HG03045 (cell line): ENCODE data around the gene KYAT1.
A peak's percentile ranks its signal among the peaks of the same experiment; 100 is the strongest.

Experiments used
- ATAC-seq: cut with Tn5 transposase; IDR thresholded peaks from one replicate; pipeline ENCODE4 v1.9.1; 2021; ENCODE audit warnings: mild to moderate bottlenecking, moderate library complexity; ENCODE audit not compliant: unreplicated experiment

The KYAT1 gene

GRCh38 chr9:128909859-128910258 lies 28.1 kb upstream of the KYAT1 start:
- ATAC-seq: no peak

- no peak for ATAC-seq
Measured at GRCh38 chr9:128908372-128908771, 26.6 kb upstream of the KYAT1 start.

DNA sequence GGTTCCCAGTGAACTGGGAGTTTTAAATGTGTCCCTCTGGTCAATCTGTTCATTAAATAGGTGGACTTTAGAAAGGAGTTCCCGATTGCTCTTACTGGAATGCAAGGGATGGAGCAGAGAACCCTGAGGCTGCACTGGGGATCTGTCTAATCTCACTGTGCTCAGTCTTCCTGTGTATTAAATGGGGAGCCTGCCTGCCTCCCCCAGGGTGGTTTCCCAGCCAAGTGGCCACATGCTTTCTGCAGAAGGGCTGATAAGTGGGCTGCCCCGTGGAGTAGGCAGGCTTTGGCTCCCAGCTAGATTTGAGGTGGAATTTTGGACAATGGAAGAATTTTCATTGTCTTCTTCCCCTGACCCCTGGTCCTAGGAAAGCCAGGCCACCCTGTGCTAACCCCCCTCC lies 25.0 kb upstream of the KYAT1 start:
- ATAC-seq: no peak

- ATAC-seq: no peak
Measured at GRCh38 chr9:128905964-128906363, 24.2 kb upstream of the KYAT1 start.

GRCh38 chr9:128903871-128904620 lies 22.3 kb upstream of the KYAT1 start:
- ATAC-seq: no peak

GRCh38 chr9:128903079-128903461 lies 21.3 kb upstream of the KYAT1 start:
- ATAC-seq: no peak

DNA sequence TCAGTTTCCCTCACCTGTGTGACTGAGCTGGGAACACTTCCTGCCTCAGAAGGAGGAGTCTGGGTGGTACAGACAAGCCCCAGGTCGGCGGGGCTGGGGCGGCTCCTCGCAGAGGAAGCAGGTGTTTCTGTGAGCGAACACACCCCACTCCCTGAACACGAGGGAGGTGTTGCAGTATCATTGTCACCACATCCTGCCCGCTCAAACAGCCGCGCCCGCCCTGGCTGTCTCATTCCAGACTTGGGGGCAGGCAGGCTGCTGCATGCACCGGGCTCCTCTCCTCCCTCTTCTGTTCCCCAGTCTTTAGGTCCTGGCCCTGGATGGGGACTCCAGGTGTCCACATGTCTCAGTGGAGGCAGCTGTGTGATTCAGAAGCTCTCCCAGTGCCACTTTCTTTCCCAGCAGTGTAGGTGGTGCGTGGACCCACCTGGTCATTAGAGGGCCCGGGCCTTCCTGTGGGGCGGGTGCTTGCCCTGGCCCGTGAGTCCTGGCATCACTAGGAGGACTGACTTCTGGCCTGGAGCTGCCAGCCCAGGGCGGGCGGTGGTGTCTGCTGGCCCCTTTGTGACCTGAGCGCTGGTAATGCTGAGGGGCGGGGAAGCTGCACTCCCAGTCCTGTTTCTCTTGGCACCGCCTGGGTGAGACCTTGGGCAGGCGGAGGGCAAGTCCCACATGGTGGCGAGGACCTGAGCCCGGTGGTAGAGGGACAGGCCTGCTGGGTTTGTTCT lies 20.8 kb upstream of the KYAT1 start:
- ATAC-seq: peak; percentile 64

DNA sequence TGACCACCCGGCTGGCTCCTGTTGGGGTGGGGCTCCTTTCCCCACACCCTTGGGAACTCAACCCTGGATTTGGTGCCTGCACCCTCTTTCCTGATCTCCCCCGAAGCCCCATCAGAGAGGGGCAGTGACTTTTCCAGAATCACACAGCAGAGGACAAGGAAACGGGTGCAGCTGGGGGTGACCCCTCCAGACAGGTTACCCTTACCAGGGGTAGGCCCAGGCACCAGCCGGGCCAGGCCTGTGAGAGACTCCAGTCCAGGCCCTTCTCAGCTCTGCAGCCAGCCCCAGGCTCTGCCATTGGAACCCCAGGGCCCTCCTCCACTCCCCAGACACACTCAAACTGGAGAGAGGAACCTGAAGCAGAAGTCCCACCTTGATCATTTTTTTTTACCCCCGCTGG lies 20.1 kb upstream of the KYAT1 start:
- ATAC-seq: no peak

DNA sequence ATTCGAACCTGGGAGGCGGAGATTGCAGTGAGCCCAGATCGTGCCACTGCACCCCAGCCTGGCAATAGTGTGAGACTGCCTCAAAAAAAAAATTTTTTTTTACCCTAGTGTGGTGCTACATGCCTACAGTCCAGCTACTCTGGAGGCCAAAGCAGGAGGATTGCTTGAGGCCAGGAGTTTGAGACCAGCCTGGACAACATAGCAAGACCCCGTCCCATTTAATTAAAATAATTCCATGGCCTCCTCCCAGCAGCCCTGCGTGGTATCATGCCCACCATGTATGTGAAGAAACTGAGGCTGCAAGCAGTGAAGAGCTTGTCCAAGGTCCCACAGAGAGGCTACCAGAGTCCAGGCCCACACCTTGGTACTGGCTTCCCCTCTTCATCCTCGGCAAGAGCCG lies 19.6 kb upstream of the KYAT1 start:
- ATAC-seq: no peak

GRCh38 chr9:128899566-128900322 lies 18.0 kb upstream of the KYAT1 start:
- no peak for ATAC-seq

GRCh38 chr9:128898845-128899565 lies 17.3 kb upstream of the KYAT1 start:
- ATAC-seq: no peak

DNA sequence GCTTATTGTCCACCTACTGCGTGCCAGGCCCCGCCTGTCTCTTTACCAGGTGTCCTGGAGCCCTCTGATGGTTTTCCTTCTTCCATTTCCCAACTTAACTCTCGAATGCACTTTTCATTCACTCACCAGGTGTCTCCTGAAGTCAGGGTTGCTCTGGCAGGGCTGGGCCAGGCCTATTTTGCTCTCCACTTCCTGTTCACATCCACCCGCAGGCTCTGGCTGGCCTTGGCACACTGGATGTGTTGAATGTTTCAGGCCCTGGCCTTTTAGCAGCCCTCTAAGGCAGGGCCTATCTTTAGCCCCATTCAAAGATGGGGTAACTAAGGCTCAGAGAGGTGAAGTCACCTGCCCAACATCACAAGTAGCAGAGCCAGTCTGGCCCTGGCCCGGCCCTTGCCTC lies 16.6 kb upstream of the KYAT1 start:
- ATAC-seq: no peak

DNA sequence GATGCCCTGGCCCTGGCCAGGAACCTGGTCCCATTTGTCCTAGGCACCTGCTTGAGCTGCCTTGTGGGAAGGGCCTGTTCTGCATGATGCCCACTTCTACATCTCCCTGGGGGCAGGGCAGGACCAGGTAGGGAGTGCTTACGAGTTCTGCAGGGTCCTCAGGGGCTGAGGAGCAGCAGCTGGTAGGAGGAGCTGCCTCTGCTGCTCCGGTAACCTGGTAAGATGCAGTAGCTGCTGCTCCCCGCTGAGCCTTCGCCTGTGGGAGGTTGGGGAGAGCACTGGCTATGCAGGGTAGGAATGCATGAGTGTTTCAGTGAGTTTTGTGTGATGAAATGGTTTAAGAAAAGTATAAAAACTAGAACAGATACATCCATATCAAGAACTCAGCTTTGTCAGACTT lies 13.8 kb upstream of the KYAT1 start:
- no peak for ATAC-seq

DNA sequence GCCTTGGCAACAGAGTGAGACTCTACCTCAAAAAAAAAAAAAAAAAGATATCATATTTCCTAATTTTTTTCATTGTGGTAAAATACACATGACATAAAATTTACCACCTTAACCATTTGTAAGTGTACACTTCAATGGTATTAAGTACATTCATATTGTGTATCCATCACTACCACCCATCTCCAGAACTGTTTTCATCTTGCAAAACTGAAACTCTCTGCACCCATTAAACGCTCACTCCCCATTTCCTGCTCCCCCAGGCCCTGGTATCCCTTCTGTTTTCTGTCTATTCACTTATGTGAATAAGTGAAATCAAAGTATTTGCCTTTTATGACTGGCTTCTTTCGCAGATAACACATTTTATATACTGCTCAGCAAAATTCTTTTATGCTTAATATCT lies 13.0 kb upstream of the KYAT1 start:
- ATAC-seq: no peak

- no peak for ATAC-seq
Measured at GRCh38 chr9:128893354-128893753, 11.6 kb upstream of the KYAT1 start.

DNA sequence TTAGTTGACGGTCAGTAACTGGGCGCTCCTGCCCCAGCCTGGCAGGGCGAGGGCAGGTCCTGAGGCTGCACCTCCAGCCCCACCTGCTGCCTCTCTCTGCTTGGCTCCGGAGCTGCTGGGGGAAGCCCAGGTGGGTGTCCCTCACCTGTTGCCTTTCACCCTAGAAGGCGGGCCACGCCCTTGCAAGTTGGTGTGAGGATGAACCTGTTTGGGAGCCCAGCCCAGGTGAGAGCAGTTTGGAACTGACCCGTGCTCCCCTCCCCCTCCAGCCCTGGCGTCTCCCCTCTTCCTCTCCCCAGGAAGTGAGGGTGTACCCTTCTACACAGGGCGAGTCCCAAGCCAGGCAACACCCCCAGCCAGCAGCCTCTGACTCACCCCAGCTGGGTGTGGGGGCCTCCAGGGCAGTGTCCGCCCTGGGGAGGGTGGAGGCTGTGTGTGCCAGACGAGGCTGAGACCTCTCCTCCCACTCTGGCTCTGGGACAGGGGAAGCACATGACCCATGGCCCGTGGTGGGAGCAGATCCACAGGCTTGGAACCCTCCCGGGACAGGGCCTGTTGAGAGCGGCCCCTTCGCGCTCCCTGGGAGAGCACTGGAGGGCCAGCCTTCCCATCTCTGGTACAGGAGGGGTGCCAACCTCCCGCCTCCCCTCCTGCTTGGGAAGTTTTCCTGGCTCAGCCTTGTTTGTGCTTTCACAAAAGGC lies 10.6 kb upstream of the KYAT1 start:
- ATAC-seq: no peak

DNA sequence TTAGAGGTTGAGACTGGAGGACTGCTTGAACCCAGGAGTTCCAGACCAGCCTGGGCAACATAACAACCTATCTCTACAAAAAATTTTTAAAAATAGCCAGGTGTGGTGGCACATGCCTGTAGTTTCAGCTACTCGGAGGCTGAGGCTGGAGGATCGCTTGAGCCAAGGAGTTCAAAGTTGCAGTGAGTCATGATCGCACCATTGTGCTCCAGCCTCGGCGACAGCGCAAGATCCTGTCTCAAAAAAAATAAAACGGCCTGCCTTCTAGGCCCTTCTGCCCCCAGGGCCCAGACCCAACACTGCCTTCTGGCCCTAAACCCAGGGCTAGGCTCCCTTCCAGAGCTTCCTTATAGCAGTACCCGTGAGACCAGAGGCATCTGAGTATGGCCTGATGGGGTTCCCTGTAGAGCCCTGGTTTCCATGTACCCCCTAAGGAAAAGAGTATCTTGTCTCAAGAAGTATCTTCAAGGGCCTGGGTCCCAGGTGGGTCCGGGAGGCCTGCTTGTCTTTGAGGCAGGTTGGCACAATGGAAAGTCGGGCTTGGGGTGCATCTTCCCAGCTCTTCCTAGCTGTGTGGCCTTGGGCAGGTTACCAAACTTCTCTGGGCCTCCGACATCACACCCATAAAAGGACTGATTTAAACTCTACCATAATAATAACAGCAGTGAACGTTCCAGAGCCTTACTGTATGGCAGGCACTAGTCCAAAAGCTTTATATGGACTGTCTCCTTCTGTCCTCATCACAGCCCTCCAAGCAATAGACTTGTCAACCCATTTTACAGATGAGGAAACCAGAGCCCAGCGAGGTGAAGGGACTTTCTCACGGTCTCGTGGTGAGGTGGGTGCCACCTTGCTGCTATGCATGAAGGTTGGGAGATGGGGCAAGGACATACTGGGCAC lies 9.8 kb upstream of the KYAT1 start:
- no peak for ATAC-seq

GRCh38 chr9:128887914-128888350 lies 6.2 kb upstream of the KYAT1 start:
- no peak for ATAC-seq

DNA sequence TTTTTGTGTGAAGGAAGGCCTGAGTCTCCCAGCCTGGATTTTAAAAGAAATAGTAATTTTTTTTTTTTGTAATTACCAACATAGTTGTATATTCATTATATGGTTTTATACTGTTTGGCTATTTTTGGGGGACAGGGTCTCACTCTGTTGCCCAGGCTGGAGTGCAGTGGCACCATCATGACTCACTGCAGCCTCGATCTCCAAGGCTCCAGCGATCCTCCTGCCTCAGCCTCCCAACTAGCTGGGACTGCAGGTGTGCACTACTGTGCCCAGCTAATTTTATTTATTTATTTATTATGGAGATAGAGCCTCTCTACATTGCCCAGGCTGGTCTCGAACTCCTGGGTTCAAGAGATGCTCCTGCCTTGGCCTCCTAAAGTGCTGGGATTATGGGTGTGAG lies 5.3 kb upstream of the KYAT1 start:
- no peak for ATAC-seq
